GM23338 (cell line): ENCODE measurements around the gene PRELP. TPM values are rescaled to one million over a fixed set of nuclear protein-coding genes. Genes with fewer than 3 reads are reported as not detected.

Source experiments
- ATAC-seq: fragments of 200-7000 bp; cut with Tn5 transposase; 3 replicates; pipeline ENCODE4 v1.9.1; 2020
- DNase-seq: peaks from one replicate; pipeline ENCODE4 v3.0.0-alpha.2; 2015; ENCODE audit warnings: low spot score
- H2AFZ ChIP-seq: fragments of 200-600 bp; sonication (generic); 2 replicates; pipeline ENCODE4 v1.8.0; 2016; ENCODE audit warnings: antibody characterized with exemption, mild to moderate bottlenecking, moderate library complexity
- H3F3A ChIP-seq: fragments of 200-600 bp; sonication (generic); replicated peaks from 2 replicates; pipeline ENCODE4 v1.8.0; 2017; ENCODE audit warnings: antibody characterized with exemption, mixed run types, low read depth
- H3K27ac ChIP-seq: fragments of 200-600 bp; sonication (generic); 2 replicates; pipeline ENCODE4 v1.6.1; 2016; ENCODE audit warnings: low read depth
- H3K27me3 ChIP-seq: fragments of 200-600 bp; sonication (generic); 2 replicates; pipeline ENCODE4 v1.8.0; 2016; ENCODE audit warnings: mild to moderate bottlenecking, mixed run types, moderate library complexity; ENCODE audit not compliant: insufficient read depth
- H3K36me3 ChIP-seq: fragments of 200-600 bp; sonication (generic); 2 replicates; pipeline ENCODE4 v1.8.0; 2016; ENCODE audit warnings: mild to moderate bottlenecking; ENCODE audit not compliant: insufficient read depth
- H3K4me1 ChIP-seq: fragments of 200-600 bp; sonication (generic); 2 replicates; pipeline ENCODE4 v1.8.0; 2016; ENCODE audit warnings: mild to moderate bottlenecking, moderate library complexity; ENCODE audit not compliant: insufficient read depth
- H3K4me2 ChIP-seq: fragments of 200-600 bp; sonication (generic); 2 replicates; pipeline ENCODE4 v1.7.1; 2017; ENCODE audit warnings: mixed run types
- H3K4me3 ChIP-seq: fragments of 200-600 bp; sonication (generic); 2 replicates; pipeline ENCODE4 v1.6.1; 2016; ENCODE audit warnings: mixed run types
- H3K79me2 ChIP-seq: fragments of 200-600 bp; sonication (generic); replicated peaks from 2 replicates; pipeline ENCODE4 v1.8.0; 2017; ENCODE audit warnings: mild to moderate bottlenecking; ENCODE audit not compliant: insufficient read depth
- H3K9me2 ChIP-seq: fragments of 200-600 bp; sonication (generic); 2 replicates; pipeline ENCODE4 v1.8.0; 2017; ENCODE audit not compliant: insufficient read depth
- H4K20me1 ChIP-seq: fragments of 200-600 bp; sonication (generic); replicated peaks from 2 replicates; pipeline ENCODE4 v1.8.0; 2017; ENCODE audit warnings: mild to moderate bottlenecking; ENCODE audit not compliant: insufficient read depth
- H3K27ac Mint-ChIP-seq: 2 replicates; pipeline ENCODE4 v1.8.0; 2020; ENCODE audit warnings: inconsistent platforms, mild to moderate bottlenecking, moderate library complexity, mixed read lengths
- H3K27me3 Mint-ChIP-seq: 3 replicates; pipeline ENCODE4 v1.8.0; 2022; ENCODE audit warnings: low read depth, mild to moderate bottlenecking, moderate library complexity, mixed read lengths, inconsistent platforms; ENCODE audit not compliant: insufficient read depth, poor library complexity
- H3K36me3 Mint-ChIP-seq: 3 replicates; pipeline ENCODE4 v1.8.0; 2021; ENCODE audit warnings: low read depth, mild to moderate bottlenecking, inconsistent platforms, moderate library complexity, mixed read lengths
- H3K4me1 Mint-ChIP-seq: 3 replicates; pipeline ENCODE4 v1.8.0; 2020; ENCODE audit warnings: mild to moderate bottlenecking, inconsistent platforms, mixed read lengths
- H3K4me3 Mint-ChIP-seq: 3 replicates; pipeline ENCODE4 v1.8.0; 2021; ENCODE audit warnings: moderate library complexity, mild to moderate bottlenecking, inconsistent platforms, mixed read lengths
- H3K9me3 Mint-ChIP-seq: 3 replicates; pipeline ENCODE4 v1.8.0; 2020; ENCODE audit warnings: moderate library complexity, mild to moderate bottlenecking, inconsistent platforms, mixed read lengths
- CREB1 ChIP-seq: fragments of 250-450 bp; sonication (Bioruptor Pico); IDR thresholded peaks from 2 replicates; pipeline ENCODE4 v1.5.0; 2020; ENCODE audit warnings: low read depth, mild to moderate bottlenecking, moderate library complexity
- ETS1 ChIP-seq: IDR thresholded peaks from 2 replicates; pipeline ENCODE4 v1.6.1; 2016; ENCODE audit warnings: antibody characterized with exemption
- EZH2 ChIP-seq: fragments of 200-600 bp; sonication (generic); IDR thresholded peaks from one replicate; pipeline ENCODE4 v1.8.0; 2017; ENCODE audit warnings: antibody characterized with exemption, mild to moderate bottlenecking, low read depth; ENCODE audit not compliant: unreplicated experiment
- EZH2phosphoT487 ChIP-seq: fragments of 200-600 bp; sonication (generic); IDR thresholded peaks from one replicate; pipeline ENCODE4 v1.8.1; 2018; ENCODE audit warnings: antibody characterized with exemption; ENCODE audit not compliant: unreplicated experiment
- JUNB ChIP-seq: IDR thresholded peaks from one replicate; pipeline ENCODE4 v1.6.1; 2016; ENCODE audit warnings: antibody characterized with exemption; ENCODE audit not compliant: unreplicated experiment
- NANOG ChIP-seq: IDR thresholded peaks from 2 replicates; pipeline ENCODE4 v1.6.1; 2016; ENCODE audit warnings: antibody characterized with exemption, borderline replicate concordance
- POLR2AphosphoS5 ChIP-seq: IDR thresholded peaks from 2 replicates; pipeline ENCODE4 v1.6.1; 2016; ENCODE audit warnings: antibody characterized with exemption, low read depth
- STAT1 ChIP-seq: IDR thresholded peaks from one replicate; pipeline ENCODE4 v1.6.1; 2016; ENCODE audit warnings: antibody characterized with exemption; ENCODE audit not compliant: unreplicated experiment
- ZNF114 ChIP-seq: fragments of 250-450 bp; sonication (Bioruptor Pico); IDR thresholded peaks from 2 replicates; pipeline ENCODE4 v1.5.0; 2020; ENCODE audit warnings: mild to moderate bottlenecking, moderate library complexity
- ZNF331 ChIP-seq: fragments of 250-450 bp; sonication (Bioruptor Pico); IDR thresholded peaks from 2 replicates; pipeline ENCODE4 v1.5.0; 2020; ENCODE audit warnings: low read depth, mild to moderate bottlenecking, moderate library complexity
- ZNF462 ChIP-seq: fragments of 250-450 bp; sonication (Bioruptor Pico); IDR thresholded peaks from 2 replicates; pipeline ENCODE4 v1.5.0; 2020; ENCODE audit warnings: mild to moderate bottlenecking, moderate library complexity
- polyA plus RNA-seq: library from polyadenylated mRNA; unstranded; fragments of >200 nt; fragmentation: Nextera tagmentation; extraction: Ambion mirVana; gene quantifications from 2 replicates; pipeline ENCODE4 v1.2.1, GENCODE V29; 2016
- total RNA-seq: library from RNA; depleted of rRNA; stranded (reverse); fragments of >200 nt; shearing (Covaris generic); gene quantifications from 2 replicates; pipeline ENCODE4 v1.2.3, GENCODE V29; 2014
- TF ChIP-seq, protein P1 (sequence below): IDR thresholded peaks from one replicate; pipeline ENCODE4 v1.6.1; 2018; ENCODE audit warnings: antibody characterized with exemption; ENCODE audit not compliant: unreplicated experiment
- TF ChIP-seq, protein P2 (sequence below), 2 experiments: fragments of 200-600 bp in 1 of 2; sonication (generic) in 1 of 2; conservative IDR thresholded peaks; 2 replicates each; pipeline versions ENCODE4 v1.5.1 to v1.6.1; 2016 to 2017; ENCODE audit warnings: antibody characterized with exemption in 2 of 2, low read depth in 2 of 2, mild to moderate bottlenecking in 2 of 2, moderate library complexity in 1 of 2

The PRELP gene
- total and polyA plus RNA-seq, 2 experiments from 2014 or later: 0.03 TPM

DNA sequence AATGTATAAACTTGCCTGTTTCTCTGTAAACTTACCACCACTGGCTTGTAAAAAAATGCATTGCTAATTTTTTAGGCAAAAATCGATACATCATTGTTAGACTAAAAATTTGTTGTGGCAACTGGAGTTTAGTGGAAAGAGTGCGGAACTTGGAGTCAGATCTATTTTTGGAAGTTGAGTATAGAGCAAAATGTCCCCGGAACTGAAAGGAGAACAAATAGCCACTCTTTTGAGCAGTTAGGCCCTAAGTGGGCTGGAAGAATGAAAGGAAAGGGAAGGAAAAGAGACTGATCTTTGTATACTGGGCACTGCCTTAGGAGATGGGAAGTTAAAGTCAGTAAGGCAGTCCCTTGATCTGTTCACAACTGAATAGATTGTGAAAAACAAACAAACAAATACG, 48.5 kb downstream of the PRELP start:
- H3K4me3 Mint-ChIP-seq: no peak overlapping the region
- peaks cover 51% of the 10 kb centered on the region for H3K4me1 Mint-ChIP-seq
- TF ChIP-seq NANOG: no peak
- no peak for TF ChIP-seq ZNF331
- TF ChIP-seq ZNF114 (CRISPR knock-in tag): no peak
- TF ChIP-seq, protein P1, sequence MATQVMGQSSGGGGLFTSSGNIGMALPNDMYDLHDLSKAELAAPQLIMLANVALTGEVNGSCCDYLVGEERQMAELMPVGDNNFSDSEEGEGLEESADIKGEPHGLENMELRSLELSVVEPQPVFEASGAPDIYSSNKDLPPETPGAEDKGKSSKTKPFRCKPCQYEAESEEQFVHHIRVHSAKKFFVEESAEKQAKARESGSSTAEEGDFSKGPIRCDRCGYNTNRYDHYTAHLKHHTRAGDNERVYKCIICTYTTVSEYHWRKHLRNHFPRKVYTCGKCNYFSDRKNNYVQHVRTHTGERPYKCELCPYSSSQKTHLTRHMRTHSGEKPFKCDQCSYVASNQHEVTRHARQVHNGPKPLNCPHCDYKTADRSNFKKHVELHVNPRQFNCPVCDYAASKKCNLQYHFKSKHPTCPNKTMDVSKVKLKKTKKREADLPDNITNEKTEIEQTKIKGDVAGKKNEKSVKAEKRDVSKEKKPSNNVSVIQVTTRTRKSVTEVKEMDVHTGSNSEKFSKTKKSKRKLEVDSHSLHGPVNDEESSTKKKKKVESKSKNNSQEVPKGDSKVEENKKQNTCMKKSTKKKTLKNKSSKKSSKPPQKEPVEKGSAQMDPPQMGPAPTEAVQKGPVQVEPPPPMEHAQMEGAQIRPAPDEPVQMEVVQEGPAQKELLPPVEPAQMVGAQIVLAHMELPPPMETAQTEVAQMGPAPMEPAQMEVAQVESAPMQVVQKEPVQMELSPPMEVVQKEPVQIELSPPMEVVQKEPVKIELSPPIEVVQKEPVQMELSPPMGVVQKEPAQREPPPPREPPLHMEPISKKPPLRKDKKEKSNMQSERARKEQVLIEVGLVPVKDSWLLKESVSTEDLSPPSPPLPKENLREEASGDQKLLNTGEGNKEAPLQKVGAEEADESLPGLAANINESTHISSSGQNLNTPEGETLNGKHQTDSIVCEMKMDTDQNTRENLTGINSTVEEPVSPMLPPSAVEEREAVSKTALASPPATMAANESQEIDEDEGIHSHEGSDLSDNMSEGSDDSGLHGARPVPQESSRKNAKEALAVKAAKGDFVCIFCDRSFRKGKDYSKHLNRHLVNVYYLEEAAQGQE: no peak
- TF ChIP-seq CREB1 (CRISPR knock-in tag): no peak
- no peak for TF ChIP-seq EZH2phosphoT487
- no peak for TF ChIP-seq JUNB
- TF ChIP-seq EZH2: no peak
- no peak for TF ChIP-seq STAT1
- no peak for TF ChIP-seq ETS1
- no peak for TF ChIP-seq ZNF462 (CRISPR knock-in tag)
- TF ChIP-seq, protein P2, sequence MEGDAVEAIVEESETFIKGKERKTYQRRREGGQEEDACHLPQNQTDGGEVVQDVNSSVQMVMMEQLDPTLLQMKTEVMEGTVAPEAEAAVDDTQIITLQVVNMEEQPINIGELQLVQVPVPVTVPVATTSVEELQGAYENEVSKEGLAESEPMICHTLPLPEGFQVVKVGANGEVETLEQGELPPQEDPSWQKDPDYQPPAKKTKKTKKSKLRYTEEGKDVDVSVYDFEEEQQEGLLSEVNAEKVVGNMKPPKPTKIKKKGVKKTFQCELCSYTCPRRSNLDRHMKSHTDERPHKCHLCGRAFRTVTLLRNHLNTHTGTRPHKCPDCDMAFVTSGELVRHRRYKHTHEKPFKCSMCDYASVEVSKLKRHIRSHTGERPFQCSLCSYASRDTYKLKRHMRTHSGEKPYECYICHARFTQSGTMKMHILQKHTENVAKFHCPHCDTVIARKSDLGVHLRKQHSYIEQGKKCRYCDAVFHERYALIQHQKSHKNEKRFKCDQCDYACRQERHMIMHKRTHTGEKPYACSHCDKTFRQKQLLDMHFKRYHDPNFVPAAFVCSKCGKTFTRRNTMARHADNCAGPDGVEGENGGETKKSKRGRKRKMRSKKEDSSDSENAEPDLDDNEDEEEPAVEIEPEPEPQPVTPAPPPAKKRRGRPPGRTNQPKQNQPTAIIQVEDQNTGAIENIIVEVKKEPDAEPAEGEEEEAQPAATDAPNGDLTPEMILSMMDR (conservative IDR thresholded peaks at IDR 0.05; ENCODE audit: low read depth in 2 of 2): no peak
- no peak for TF ChIP-seq POLR2AphosphoS5

More for the DNA sequence above, 48.5 kb downstream of the PRELP start:
- DNase-seq: no peak
- no peaks in the 10 kb centered on the region for H3K36me3 Mint-ChIP-seq
- H3K27ac Mint-ChIP-seq: no peak overlapping the region
- ATAC-seq: no peak
- Histone ChIP-seq H3F3A (no peaks in the 10 kb centered on the region), H3K4me1 (peaks cover 46% of the 10 kb centered on the region), H3K4me3 (no peak overlapping the region), H3K4me2 (no peak overlapping the region), H3K79me2 (no peaks in the 10 kb centered on the region), H3K36me3 (no peaks in the 10 kb centered on the region), H3K9me2 (no peaks in the 10 kb centered on the region), H3K27ac (no peak overlapping the region), H4K20me1 (no peaks in the 10 kb centered on the region), H3K27me3 (peaks cover 27% of the 10 kb centered on the region), H2AFZ (no peak overlapping the region)
- no peaks in the 10 kb centered on the region; the same call in 2 of the 3 replicates for H3K9me3 Mint-ChIP-seq
- H3K27me3 Mint-ChIP-seq: peaks cover 39% of the 10 kb centered on the region
